ENCODE data around the gene PKNOX1.
"Not testable (repeated sequence)": the region's sequence is repeated elsewhere in the genome, so short reads cannot be mapped to it uniquely, and the experiment has no call there.

Gene PKNOX1

GRCh38 chr21:42959728-42960127, 14.6 kb upstream of the PKNOX1 start:
- no peaks in the 10 kb centered on the region for H3K36me3 ChIP-seq (ENCODE audit: control insufficient read depth, insufficient read depth, low read length)
- peaks cover 26% of the 10 kb centered on the region for H3K4me1 ChIP-seq (ENCODE audit: control insufficient read depth, insufficient read depth, low read length)
- no peaks in the 10 kb centered on the region for H3K27me3 ChIP-seq (ENCODE audit: control insufficient read depth, insufficient read depth, low read length)
- no peak overlapping the region for H3K9ac ChIP-seq (ENCODE audit: low read depth, low read length)
- H3K4me3 ChIP-seq (ENCODE audit: low read depth, low read length), result no peak overlapping the region
- peak overlapping the region; percentile 95 for H3K27ac ChIP-seq (ENCODE audit: low read depth, low read length)
- H3K9me3 ChIP-seq (ENCODE audit: control insufficient read depth, insufficient read depth, low read length), result no peaks in the 10 kb centered on the region

- Histone ChIP-seq H3K36me3 (ENCODE audit: control insufficient read depth, insufficient read depth, low read length) (no peaks in the 10 kb centered on the region), H3K4me3 (ENCODE audit: low read depth, low read length) (no peak overlapping the region), H3K9me3 (ENCODE audit: control insufficient read depth, insufficient read depth, low read length) (no peaks in the 10 kb centered on the region), H3K9ac (ENCODE audit: low read depth, low read length) (no peak overlapping the region), H3K27me3 (ENCODE audit: control insufficient read depth, insufficient read depth, low read length) (no peaks in the 10 kb centered on the region), H3K4me1 (ENCODE audit: control insufficient read depth, insufficient read depth, low read length) (peaks cover 7% of the 10 kb centered on the region; the same call in 1 of the 2 replicates), H3K27ac (ENCODE audit: low read depth, low read length) (peak overlapping the region; percentile 2)
Measured at GRCh38 chr21:42962380-42963007, 11.9 kb upstream of the PKNOX1 start.

DNA sequence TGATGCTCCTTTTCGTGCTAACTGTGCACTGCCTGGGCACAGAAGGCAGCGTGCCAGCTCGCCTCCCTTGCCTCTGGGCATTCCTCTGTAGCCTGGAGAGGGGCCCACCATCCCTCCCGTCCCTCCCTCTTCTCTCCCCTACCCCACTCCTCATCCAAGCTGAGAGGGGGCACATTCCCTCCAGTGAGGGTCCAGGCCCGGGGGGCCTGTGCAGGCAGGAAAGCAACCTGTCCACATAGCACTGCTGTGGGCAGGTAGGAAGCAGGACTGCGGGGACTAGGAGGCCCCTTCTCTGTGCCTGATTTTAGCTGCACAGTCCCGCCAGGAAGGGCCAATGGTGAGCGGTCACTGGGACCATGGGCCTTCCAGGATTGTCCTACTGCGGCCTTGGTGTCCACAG, 10.3 kb upstream of the PKNOX1 start:
- Histone ChIP-seq H3K27me3 (ENCODE audit: control insufficient read depth, insufficient read depth, low read length) (no peaks in the 10 kb centered on the region), H3K36me3 (ENCODE audit: control insufficient read depth, insufficient read depth, low read length) (no peaks in the 10 kb centered on the region), H3K4me3 (ENCODE audit: low read depth, low read length) (no peak overlapping the region), H3K9ac (ENCODE audit: low read depth, low read length) (no peak overlapping the region), H3K27ac (ENCODE audit: low read depth, low read length) (no peak overlapping the region), H3K9me3 (ENCODE audit: control insufficient read depth, insufficient read depth, low read length) (no peaks in the 10 kb centered on the region), H3K4me1 (ENCODE audit: control insufficient read depth, insufficient read depth, low read length) (0 out of 2 replicates have a peak, but pooled peaks cover 1% of the 10 kb centered on the region)

GRCh38 chr21:42964546-42965210, 9.7 kb upstream of the PKNOX1 start:
- Histone ChIP-seq H3K27ac (ENCODE audit: low read depth, low read length) (no peak overlapping the region), H3K36me3 (ENCODE audit: control insufficient read depth, insufficient read depth, low read length) (no peaks in the 10 kb centered on the region), H3K4me3 (ENCODE audit: low read depth, low read length) (no peak overlapping the region), H3K27me3 (ENCODE audit: control insufficient read depth, insufficient read depth, low read length) (no peaks in the 10 kb centered on the region), H3K4me1 (ENCODE audit: control insufficient read depth, insufficient read depth, low read length) (no peaks in the 10 kb centered on the region), H3K9ac (ENCODE audit: low read depth, low read length) (no peak overlapping the region), H3K9me3 (ENCODE audit: control insufficient read depth, insufficient read depth, low read length) (no peaks in the 10 kb centered on the region)

DNA sequence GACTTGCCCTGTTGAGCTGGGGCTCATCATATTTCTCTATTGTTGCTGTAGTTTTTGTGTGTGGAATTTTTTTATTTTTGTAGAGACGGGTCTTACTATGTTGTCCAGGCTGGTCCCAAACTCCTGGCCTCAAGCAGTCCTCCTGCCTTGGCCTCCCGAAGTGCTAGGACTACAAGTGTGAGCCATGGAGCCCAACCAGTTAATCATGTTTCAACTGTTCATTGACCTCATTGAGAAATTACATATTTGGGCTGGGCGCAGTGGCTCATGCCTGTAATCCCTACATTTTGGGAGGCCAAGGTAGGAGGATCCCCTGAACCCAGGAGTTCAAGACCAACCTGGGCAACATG, 9.2 kb upstream of the PKNOX1 start:
- Histone ChIP-seq H3K9ac (ENCODE audit: low read depth, low read length) (no peak overlapping the region), H3K9me3 (ENCODE audit: control insufficient read depth, insufficient read depth, low read length) (no peaks in the 10 kb centered on the region), H3K27ac (ENCODE audit: low read depth, low read length) (no peak overlapping the region)

DNA sequence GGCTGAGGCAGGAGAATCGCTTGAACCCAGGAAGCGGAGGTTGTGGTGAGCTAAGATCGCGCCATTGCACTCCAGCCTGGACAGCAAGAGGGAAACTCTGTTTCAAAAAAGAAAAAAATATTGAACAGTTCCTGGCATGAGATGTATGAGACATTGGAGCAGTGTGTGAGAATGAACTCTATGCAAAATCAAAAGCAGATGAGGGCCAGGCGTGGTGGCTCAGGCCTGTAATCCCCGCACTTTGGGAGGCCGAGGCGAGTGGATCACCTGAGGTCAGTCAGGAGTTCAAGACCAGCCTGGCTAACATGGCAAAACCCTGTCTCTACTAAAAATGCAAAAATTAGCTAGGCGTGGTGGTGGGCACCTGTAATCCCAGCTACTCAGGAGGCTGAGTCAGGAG, 6.7 kb upstream of the PKNOX1 start:
- H3K27me3 ChIP-seq (ENCODE audit: control insufficient read depth, insufficient read depth, low read length), result not testable (repeated sequence)

More for the DNA sequence above, 9.2 kb upstream of the PKNOX1 start:
- Histone ChIP-seq H3K4me3 (ENCODE audit: low read depth, low read length) (no peak overlapping the region), H3K4me1 (ENCODE audit: control insufficient read depth, insufficient read depth, low read length) (no peaks in the 10 kb centered on the region), H3K27me3 (ENCODE audit: control insufficient read depth, insufficient read depth, low read length) (no peaks in the 10 kb centered on the region), H3K36me3 (ENCODE audit: control insufficient read depth, insufficient read depth, low read length) (no peaks in the 10 kb centered on the region)

GRCh38 chr21:42969193-42969600, 5.2 kb upstream of the PKNOX1 start:
- H3K27me3 ChIP-seq (ENCODE audit: control insufficient read depth, insufficient read depth, low read length), result no peaks in the 10 kb centered on the region
- no peak overlapping the region for H3K27ac ChIP-seq (ENCODE audit: low read depth, low read length)
- peaks cover 27% of the 10 kb centered on the region for H3K4me1 ChIP-seq (ENCODE audit: control insufficient read depth, insufficient read depth, low read length)
- no peak overlapping the region for H3K9ac ChIP-seq (ENCODE audit: low read depth, low read length)
- no peaks in the 10 kb centered on the region for H3K36me3 ChIP-seq (ENCODE audit: control insufficient read depth, insufficient read depth, low read length)
- no peak overlapping the region for H3K4me3 ChIP-seq (ENCODE audit: low read depth, low read length)
- no peaks in the 10 kb centered on the region for H3K9me3 ChIP-seq (ENCODE audit: control insufficient read depth, insufficient read depth, low read length)

More for the DNA sequence above, 6.7 kb upstream of the PKNOX1 start:
- H3K4me1 ChIP-seq (ENCODE audit: control insufficient read depth, insufficient read depth, low read length), result peaks cover 14% of the 10 kb centered on the region
- not testable (repeated sequence) for H3K36me3 ChIP-seq (ENCODE audit: control insufficient read depth, insufficient read depth, low read length); H3K9ac ChIP-seq (ENCODE audit: low read depth, low read length); H3K27ac ChIP-seq (ENCODE audit: low read depth, low read length); H3K9me3 ChIP-seq (ENCODE audit: control insufficient read depth, insufficient read depth, low read length); H3K4me3 ChIP-seq (ENCODE audit: low read depth, low read length)

DNA sequence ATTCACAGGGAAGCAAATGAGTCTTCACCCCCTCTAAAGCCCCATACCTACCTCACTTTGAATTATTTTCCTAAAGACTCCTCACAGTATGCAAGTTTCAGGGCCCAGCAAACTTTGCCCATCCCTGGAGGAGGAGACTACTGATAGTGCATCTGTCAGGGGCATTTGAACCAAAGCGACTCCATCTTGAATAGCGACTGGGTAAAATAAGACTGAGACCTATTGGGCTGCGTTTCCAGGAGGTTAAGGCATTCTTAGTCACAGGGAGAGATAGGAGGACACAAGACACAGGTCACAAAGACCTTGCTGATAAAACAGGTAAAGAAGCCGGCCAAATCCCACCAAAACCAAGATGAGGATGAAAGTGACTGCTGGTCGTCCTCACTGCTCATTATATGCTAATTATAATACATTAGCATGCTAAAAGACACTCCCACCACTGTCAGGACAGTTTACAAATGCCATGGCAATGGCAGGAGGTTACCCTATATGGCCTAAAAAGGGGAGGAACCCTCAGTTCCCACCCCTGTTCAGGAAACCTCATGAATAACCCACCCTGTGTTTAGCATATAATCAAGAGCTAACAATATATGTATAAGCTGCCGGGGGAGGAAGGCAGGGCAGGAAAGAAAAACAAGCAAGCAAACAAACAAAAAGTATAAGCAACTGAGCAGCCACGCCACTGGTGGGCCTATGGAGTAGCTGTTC, 3.3 kb upstream of the PKNOX1 start:
- Histone ChIP-seq H3K9ac (ENCODE audit: low read depth, low read length) (no peak overlapping the region), H3K27ac (ENCODE audit: low read depth, low read length) (peak overlapping the region; percentile 77)

DNA sequence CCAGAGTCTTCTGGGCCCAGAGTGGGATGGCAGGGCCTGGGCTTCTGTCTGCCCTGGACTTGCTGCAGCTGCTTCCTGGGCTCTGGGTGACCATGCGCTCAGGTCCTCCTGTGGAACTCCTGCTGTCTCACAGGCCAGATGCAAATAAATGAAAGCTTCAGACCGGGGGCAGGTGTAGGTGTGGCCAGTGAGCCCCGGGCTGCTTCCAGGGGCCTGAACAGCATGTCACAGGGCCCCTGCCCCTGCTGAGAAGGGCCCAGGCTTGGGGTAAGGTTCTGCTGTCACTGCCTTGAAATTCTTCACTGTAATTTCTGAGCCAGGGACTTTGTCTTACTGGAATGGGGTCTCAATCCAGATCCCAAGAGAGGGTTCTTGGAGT, 2.5 kb upstream of the PKNOX1 start:
- Histone ChIP-seq H3K27ac (ENCODE audit: low read depth, low read length) (peak overlapping the region; percentile 77), H3K9ac (ENCODE audit: low read depth, low read length) (no peak overlapping the region), H3K27me3 (ENCODE audit: control insufficient read depth, insufficient read depth, low read length) (no peaks in the 10 kb centered on the region)

More for the DNA sequence above, 3.3 kb upstream of the PKNOX1 start:
- Histone ChIP-seq H3K27me3 (ENCODE audit: control insufficient read depth, insufficient read depth, low read length) (no peaks in the 10 kb centered on the region), H3K4me3 (ENCODE audit: low read depth, low read length) (no peak overlapping the region), H3K36me3 (ENCODE audit: control insufficient read depth, insufficient read depth, low read length) (0 out of 2 replicates have a peak, but pooled peaks cover under 1% of the 10 kb centered on the region), H3K9me3 (ENCODE audit: control insufficient read depth, insufficient read depth, low read length) (no peaks in the 10 kb centered on the region), H3K4me1 (ENCODE audit: control insufficient read depth, insufficient read depth, low read length) (peaks cover 32% of the 10 kb centered on the region)

GRCh38 chr21:42973309-42973990, 912 bp upstream of the PKNOX1 start:
- peaks cover 10% of the 10 kb centered on the region for H3K36me3 ChIP-seq (ENCODE audit: control insufficient read depth, insufficient read depth, low read length)
- no peaks in the 10 kb centered on the region for H3K27me3 ChIP-seq (ENCODE audit: control insufficient read depth, insufficient read depth, low read length)
- no peaks in the 10 kb centered on the region for H3K9me3 ChIP-seq (ENCODE audit: control insufficient read depth, insufficient read depth, low read length)
- H3K9ac ChIP-seq (ENCODE audit: low read depth, low read length), result peak overlapping the region; percentile 62
- peak overlapping the region; percentile 67 for H3K27ac ChIP-seq (ENCODE audit: low read depth, low read length)
- peak overlapping the region; percentile 18; the same call in 1 of the 2 replicates for H3K4me3 ChIP-seq (ENCODE audit: low read depth, low read length)
- peaks cover 40% of the 10 kb centered on the region for H3K4me1 ChIP-seq (ENCODE audit: control insufficient read depth, insufficient read depth, low read length)

More for the DNA sequence above, 2.5 kb upstream of the PKNOX1 start:
- no peaks in the 10 kb centered on the region for H3K9me3 ChIP-seq (ENCODE audit: control insufficient read depth, insufficient read depth, low read length)
- H3K4me1 ChIP-seq (ENCODE audit: control insufficient read depth, insufficient read depth, low read length), result peaks cover 40% of the 10 kb centered on the region
- H3K36me3 ChIP-seq (ENCODE audit: control insufficient read depth, insufficient read depth, low read length), result peaks cover 8% of the 10 kb centered on the region
- no peak overlapping the region for H3K4me3 ChIP-seq (ENCODE audit: low read depth, low read length)

Measured in HUES48 (cell line).